ENCODE measurements around the gene EAF1. TPM values are rescaled to one million over a fixed set of nuclear protein-coding genes. Genes with fewer than 3 reads are reported as not detected.
"Not testable (repeated sequence)": the region's sequence is repeated elsewhere in the genome, so short reads cannot be mapped to it uniquely, and the experiment has no call there.

EAF1 gene
- total RNA-seq: 7.8 TPM
- long read RNA-seq, full-length matches to known transcripts: 8 of 10 reads
- long read RNA-seq, partial matches to known transcripts: 1 of 10 reads
- long read RNA-seq, other reads (novel, unspliced or antisense): 1 of 10 reads

GRCh38 chr3:15427182-15427880 is at the start of gene EAF1, which contains the start of gene METTL6:
EAF1 (plus strand) TSS chr3:15427598; CDS start chr3:15427780, 182 bp downstream.
METTL6 (minus strand) TSS chr3:15427544; CDS start chr3:15426511, 1,033 bp downstream.
- peak; percentile 93 for DNase-seq
- peak; percentile 97 for ATAC-seq (ENCODE audit: poor library complexity)
- intact Hi-C loops (cut with DNase I): no loop called here

GRCh38 chr3:15377961-15378791 is 49.2 kb upstream of the EAF1 start:
- DNase-seq (peak; percentile 95), ATAC-seq (ENCODE audit: poor library complexity) (peak; percentile 98)
- intact Hi-C loops (cut with DNase I): no loop called here

- intact Hi-C loops (cut with DNase I): no loop called here
- DNase-seq: no peak
- no peak for ATAC-seq (ENCODE audit: poor library complexity)
These were observed 46.2 kb upstream of the EAF1 start for GRCh38 chr3:15380980-15381890.

- ATAC-seq (ENCODE audit: poor library complexity) (no peak), DNase-seq (no peak)
- intact Hi-C loops (cut with DNase I): no loop called here
These were observed 44.9 kb upstream of the EAF1 start for GRCh38 chr3:15382405-15382923.

GRCh38 chr3:15384510-15385237 is 42.7 kb upstream of the EAF1 start:
- DNase-seq (no peak), ATAC-seq (ENCODE audit: poor library complexity) (no peak)
- intact Hi-C loops (cut with DNase I): no loop called here

- ATAC-seq (ENCODE audit: poor library complexity); intact Hi-C loops (cut with DNase I); DNase-seq: not testable (repeated sequence)
These were observed 42.1 kb upstream of the EAF1 start for GRCh38 chr3:15385238-15385695.

GRCh38 chr3:15385901-15386653 is 41.3 kb upstream of the EAF1 start:
- ATAC-seq (ENCODE audit: poor library complexity) (no peak), DNase-seq (no peak)
- intact Hi-C loops (cut with DNase I): no loop called here

GRCh38 chr3:15386654-15386955 is 40.8 kb upstream of the EAF1 start:
- ATAC-seq (ENCODE audit: poor library complexity); intact Hi-C loops (cut with DNase I); DNase-seq: not testable (repeated sequence)

GRCh38 chr3:15387171-15387581 is 40.2 kb upstream of the EAF1 start:
- intact Hi-C loops (cut with DNase I): no loop called here
- ATAC-seq (ENCODE audit: poor library complexity) (peak; percentile 68), DNase-seq (no peak)

- ATAC-seq (ENCODE audit: poor library complexity) (no peak), DNase-seq (no peak)
- intact Hi-C loops (cut with DNase I): no loop called here
These were observed 39.7 kb upstream of the EAF1 start for GRCh38 chr3:15387735-15388134.

GRCh38 chr3:15388335-15388734 is 39.1 kb upstream of the EAF1 start:
- DNase-seq; intact Hi-C loops (cut with DNase I); ATAC-seq (ENCODE audit: poor library complexity): not testable (repeated sequence)

- intact Hi-C loops (cut with DNase I): no loop called here
These were observed 36.9 kb upstream of the EAF1 start for GRCh38 chr3:15390460-15390859.

GRCh38 chr3:15391007-15391406 is 36.4 kb upstream of the EAF1 start:
- intact Hi-C loops (cut with DNase I): no loop called here
- DNase-seq: no peak
- no peak for ATAC-seq (ENCODE audit: poor library complexity)

More at GRCh38 chr3:15390460-15390859, 36.9 kb upstream of the EAF1 start:
- no peak for DNase-seq
- ATAC-seq (ENCODE audit: poor library complexity): peak; percentile 58

- ATAC-seq (ENCODE audit: poor library complexity); DNase-seq; intact Hi-C loops (cut with DNase I): not testable (repeated sequence)
These were observed 34.1 kb upstream of the EAF1 start for GRCh38 chr3:15393252-15393651.

- ATAC-seq (ENCODE audit: poor library complexity); intact Hi-C loops (cut with DNase I); DNase-seq: not testable (repeated sequence)
These were observed 28.7 kb upstream of the EAF1 start for GRCh38 chr3:15398731-15399133.

- ATAC-seq (ENCODE audit: poor library complexity): no peak
- intact Hi-C loops (cut with DNase I): no loop called here
- DNase-seq: no peak
These were observed 27.4 kb upstream of the EAF1 start for GRCh38 chr3:15399970-15400369.

GRCh38 chr3:15401936-15402335 is 25.5 kb upstream of the EAF1 start:
- intact Hi-C loops (cut with DNase I): no loop called here
- ATAC-seq (ENCODE audit: poor library complexity): no peak
- no peak for DNase-seq
